ENCODE measurements around the gene KRTAP5-3. TPM values are rescaled to one million over a fixed set of nuclear protein-coding genes. Genes with fewer than 3 reads are reported as not detected.
A peak's percentile ranks its signal among the peaks of the same experiment; 100 is the strongest.

The KRTAP5-3 gene
- total RNA-seq, 1 donor from 2014 or later: not detected

- ATAC-seq (ENCODE audit: poor library complexity) (no peak), DNase-seq (peak; percentile 6)
- intact Hi-C loops (cut with DNase I): no loop called here
Measured at GRCh38 chr11:1645357-1645821, 37.1 kb upstream of the KRTAP5-3 start.

GRCh38 chr11:1644601-1645356, 36.5 kb upstream of the KRTAP5-3 start:
- no peak for ATAC-seq (ENCODE audit: poor library complexity)
- DNase-seq: no peak
- intact Hi-C loops (cut with DNase I): no loop called here

- intact Hi-C loops (cut with DNase I): no loop called here
- DNase-seq (no peak), ATAC-seq (ENCODE audit: poor library complexity) (no peak)
Measured at GRCh38 chr11:1643146-1643690, 35.0 kb upstream of the KRTAP5-3 start.

GRCh38 chr11:1642288-1643145, 34.3 kb upstream of the KRTAP5-3 start:
- intact Hi-C loops (cut with DNase I): no loop called here
- DNase-seq (no peak), ATAC-seq (ENCODE audit: poor library complexity) (no peak)

- intact Hi-C loops (cut with DNase I): no loop called here
- ATAC-seq (ENCODE audit: poor library complexity) (no peak), DNase-seq (no peak)
Measured at GRCh38 chr11:1641096-1641495, 32.8 kb upstream of the KRTAP5-3 start.

- ATAC-seq (ENCODE audit: poor library complexity) (peak; percentile 45), DNase-seq (no peak)
- intact Hi-C loops (cut with DNase I): no loop called here
Measured at GRCh38 chr11:1640076-1640946, 32.0 kb upstream of the KRTAP5-3 start.

- intact Hi-C loops (cut with DNase I): no loop called here
- ATAC-seq (ENCODE audit: poor library complexity): no peak
Measured at GRCh38 chr11:1639666-1640065, 31.4 kb upstream of the KRTAP5-3 start.

GRCh38 chr11:1639102-1639620, 30.9 kb upstream of the KRTAP5-3 start:
- intact Hi-C loops (cut with DNase I): no loop called here
- ATAC-seq (ENCODE audit: poor library complexity): peak; percentile 62
- peak; percentile 71 for DNase-seq

More at GRCh38 chr11:1639666-1640065, 31.4 kb upstream of the KRTAP5-3 start:
- DNase-seq: no peak

GRCh38 chr11:1638344-1638743, 30.1 kb upstream of the KRTAP5-3 start:
- no peak for DNase-seq
- intact Hi-C loops (cut with DNase I): no loop called here
- no peak for ATAC-seq (ENCODE audit: poor library complexity)

GRCh38 chr11:1637628-1638027, 29.4 kb upstream of the KRTAP5-3 start:
- no peak for DNase-seq
- intact Hi-C loops (cut with DNase I): no loop called here
- ATAC-seq (ENCODE audit: poor library complexity): no peak

GRCh38 chr11:1636291-1636950, 28.2 kb upstream of the KRTAP5-3 start:
- intact Hi-C loops (cut with DNase I): no loop called here
- ATAC-seq (ENCODE audit: poor library complexity) (no peak), DNase-seq (no peak)

GRCh38 chr11:1633864-1634263, 25.6 kb upstream of the KRTAP5-3 start:
- no peak for DNase-seq
- intact Hi-C loops (cut with DNase I): no loop called here
- ATAC-seq (ENCODE audit: poor library complexity): no peak

- ATAC-seq (ENCODE audit: poor library complexity) (no peak), DNase-seq (no peak)
- intact Hi-C loops (cut with DNase I): no loop called here
Measured at GRCh38 chr11:1632053-1632714, 23.9 kb upstream of the KRTAP5-3 start.

- DNase-seq (no peak), ATAC-seq (ENCODE audit: poor library complexity) (no peak)
- intact Hi-C loops (cut with DNase I): no loop called here
Measured at GRCh38 chr11:1631066-1631568, 22.9 kb upstream of the KRTAP5-3 start.

GRCh38 chr11:1630271-1630670, 22.0 kb upstream of the KRTAP5-3 start:
- ATAC-seq (ENCODE audit: poor library complexity): no peak
- intact Hi-C loops (cut with DNase I): no loop called here
- DNase-seq: no peak

- DNase-seq: no peak
- intact Hi-C loops (cut with DNase I): loop anchor here (10.0 kb wide), 1 partner anchor 85 kb away; no protein-coding TSS in a partner anchor
Measured at GRCh38 chr11:1629326-1630185, 21.3 kb upstream of the KRTAP5-3 start, which contains the start of gene KRTAP5-5. KRTAP5-5 (plus strand) TSS chr11:1629775; CDS start chr11:1629841, 66 bp downstream.

More at GRCh38 chr11:1629326-1630185, 21.3 kb upstream of the KRTAP5-3 start, which contains the start of gene KRTAP5-5:
- no peak for ATAC-seq (ENCODE audit: poor library complexity)
